SK-N-SH treated with all-trans-retinoic acid at 6 μM for 48 hours (cell line): Measurements from ENCODE around the gene TMED10.

Experiments
- ATAC-seq: fragments of 200-7000 bp; cut with Tn5 transposase; 3 replicates; pipeline ENCODE4 v1.9.1; 2020; ENCODE audit warnings: mild to moderate bottlenecking, moderate library complexity
- ARNTL ChIP-seq: fragments of 450-650 bp; formaldehyde crosslinking; IDR thresholded peaks from 2 replicates; pipeline ENCODE4 v1.5.0; 2020; ENCODE audit warnings: low read depth, mild to moderate bottlenecking, moderate library complexity, borderline replicate concordance
- BACH2 ChIP-seq: fragments of 250-450 bp; sonication (Bioruptor Pico); IDR thresholded peaks from 2 replicates; pipeline ENCODE4 v1.9.0; 2021; ENCODE audit warnings: mild to moderate bottlenecking, borderline replicate concordance
- CSDC2 ChIP-seq: fragments of 250-450 bp; sonication (Bioruptor Pico); IDR thresholded peaks from 2 replicates; pipeline ENCODE4 v1.5.0; 2020; ENCODE audit warnings: mild to moderate bottlenecking, moderate library complexity
- ESRRG ChIP-seq: fragments of 250-450 bp; sonication (Bioruptor Pico); IDR thresholded peaks from 2 replicates; pipeline ENCODE4 v1.6.1; 2021; ENCODE audit warnings: mild to moderate bottlenecking
- GLIS3 ChIP-seq: fragments of 250-450 bp; sonication (Bioruptor Pico); IDR thresholded peaks from 2 replicates; pipeline ENCODE4 v1.5.0; 2020; ENCODE audit warnings: mild to moderate bottlenecking, moderate library complexity
- OSR1 ChIP-seq: fragments of 250-450 bp; sonication (Bioruptor Pico); IDR thresholded peaks from 2 replicates; pipeline ENCODE4 v1.8.0; 2022; ENCODE audit warnings: moderate library complexity, mild to moderate bottlenecking, inconsistent platforms
- PPARA ChIP-seq: fragments of 250-450 bp; sonication (Bioruptor Pico); IDR thresholded peaks from 2 replicates; pipeline ENCODE4 v1.5.0; 2020; ENCODE audit warnings: mild to moderate bottlenecking, borderline replicate concordance
- RARB ChIP-seq: fragments of 250-450 bp; sonication (Bioruptor Pico); IDR thresholded peaks from 2 replicates; pipeline ENCODE4 v1.8.0; 2021; ENCODE audit warnings: mild to moderate bottlenecking, moderate library complexity
- SNAI2 ChIP-seq: fragments of 250-450 bp; sonication (Bioruptor Pico); IDR thresholded peaks from 2 replicates; pipeline ENCODE4 v1.5.0; 2020; ENCODE audit warnings: mild to moderate bottlenecking, moderate library complexity
- TCF4 ChIP-seq: fragments of 250-450 bp; sonication (Bioruptor Pico); IDR thresholded peaks from 2 replicates; pipeline ENCODE4 v1.8.0; 2021; ENCODE audit warnings: mild to moderate bottlenecking, moderate library complexity, borderline replicate concordance
- TOX ChIP-seq: fragments of 250-450 bp; sonication (Bioruptor Pico); IDR thresholded peaks from 2 replicates; pipeline ENCODE4 v1.8.0; 2021; ENCODE audit warnings: mild to moderate bottlenecking, moderate library complexity, borderline replicate concordance
- ZC3H10 ChIP-seq: fragments of 250-450 bp; sonication (Bioruptor Pico); IDR thresholded peaks from 2 replicates; pipeline ENCODE4 v1.5.1; 2021; ENCODE audit warnings: mild to moderate bottlenecking, moderate library complexity
- ZFP3 ChIP-seq: fragments of 250-450 bp; sonication (Bioruptor Pico); IDR thresholded peaks from 2 replicates; pipeline ENCODE4 v1.5.0; 2020; ENCODE audit warnings: mild to moderate bottlenecking, moderate library complexity
- ZFP30 ChIP-seq: fragments of 450-650 bp; formaldehyde crosslinking; IDR thresholded peaks from 2 replicates; pipeline ENCODE4 v1.5.0; 2022; ENCODE audit warnings: mild to moderate bottlenecking, moderate library complexity
- ZNF70 ChIP-seq: fragments of 450-650 bp; formaldehyde crosslinking; IDR thresholded peaks from 2 replicates; pipeline ENCODE4 v1.5.0; 2020; ENCODE audit warnings: mild to moderate bottlenecking, moderate library complexity
- ZNF8 ChIP-seq: fragments of 450-650 bp; formaldehyde crosslinking; IDR thresholded peaks from 2 replicates; pipeline ENCODE4 v1.5.0; 2020; ENCODE audit warnings: mild to moderate bottlenecking, moderate library complexity
- TF ChIP-seq, protein P1 (sequence below): fragments of 250-450 bp; sonication (Bioruptor Pico); IDR thresholded peaks from 2 replicates; pipeline ENCODE4 v1.5.0; 2020; ENCODE audit warnings: mild to moderate bottlenecking, moderate library complexity
- TF ChIP-seq, protein P2 (sequence below): fragments of 250-450 bp; sonication (Bioruptor Pico); IDR thresholded peaks from 2 replicates; pipeline ENCODE4 v1.5.1; 2021; ENCODE audit warnings: mild to moderate bottlenecking, moderate library complexity
- TF ChIP-seq, protein P3 (sequence below): fragments of 250-450 bp; sonication (Bioruptor Pico); IDR thresholded peaks from 2 replicates; pipeline ENCODE4 v1.8.0; 2020; ENCODE audit warnings: mild to moderate bottlenecking, moderate library complexity, borderline replicate concordance
- TF ChIP-seq, protein P4 (sequence below): fragments of 250-450 bp; sonication (Bioruptor Pico); IDR thresholded peaks from 2 replicates; pipeline ENCODE4 v1.8.0; 2021; ENCODE audit warnings: low read depth, mild to moderate bottlenecking, moderate library complexity, borderline replicate concordance
- TF ChIP-seq, protein P5 (sequence below): fragments of 250-450 bp; sonication (Bioruptor Pico); IDR thresholded peaks from 2 replicates; pipeline ENCODE4 v1.5.1; 2020; ENCODE audit warnings: low read depth, mild to moderate bottlenecking, moderate library complexity

Gene TMED10

DNA sequence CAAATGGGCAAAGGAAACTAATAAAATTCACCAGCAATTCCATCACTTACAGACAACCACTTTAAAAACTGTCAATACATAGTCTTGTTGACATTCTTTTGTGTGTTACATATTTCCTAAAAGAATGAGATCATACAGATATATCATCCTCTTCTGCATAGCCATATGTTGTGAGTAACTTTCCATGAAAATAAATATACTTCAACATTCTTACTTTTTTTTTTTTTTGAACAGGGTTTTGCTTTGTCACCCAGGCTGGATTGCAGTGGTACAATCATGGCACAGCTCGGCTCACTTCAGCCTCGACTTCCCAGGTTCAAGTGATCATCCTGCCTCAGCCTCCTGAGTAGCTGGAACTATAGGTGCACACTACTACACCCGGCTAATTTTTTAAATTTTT is 86.1 kb downstream of the TMED10 start:
- no peak for ATAC-seq
- TF ChIP-seq TCF4 (CRISPR knock-in tag) (no peak), OSR1 (no peak), ZNF70 (CRISPR knock-in tag) (no peak), BACH2 (CRISPR knock-in tag) (no peak)
- TF ChIP-seq, protein P1, sequence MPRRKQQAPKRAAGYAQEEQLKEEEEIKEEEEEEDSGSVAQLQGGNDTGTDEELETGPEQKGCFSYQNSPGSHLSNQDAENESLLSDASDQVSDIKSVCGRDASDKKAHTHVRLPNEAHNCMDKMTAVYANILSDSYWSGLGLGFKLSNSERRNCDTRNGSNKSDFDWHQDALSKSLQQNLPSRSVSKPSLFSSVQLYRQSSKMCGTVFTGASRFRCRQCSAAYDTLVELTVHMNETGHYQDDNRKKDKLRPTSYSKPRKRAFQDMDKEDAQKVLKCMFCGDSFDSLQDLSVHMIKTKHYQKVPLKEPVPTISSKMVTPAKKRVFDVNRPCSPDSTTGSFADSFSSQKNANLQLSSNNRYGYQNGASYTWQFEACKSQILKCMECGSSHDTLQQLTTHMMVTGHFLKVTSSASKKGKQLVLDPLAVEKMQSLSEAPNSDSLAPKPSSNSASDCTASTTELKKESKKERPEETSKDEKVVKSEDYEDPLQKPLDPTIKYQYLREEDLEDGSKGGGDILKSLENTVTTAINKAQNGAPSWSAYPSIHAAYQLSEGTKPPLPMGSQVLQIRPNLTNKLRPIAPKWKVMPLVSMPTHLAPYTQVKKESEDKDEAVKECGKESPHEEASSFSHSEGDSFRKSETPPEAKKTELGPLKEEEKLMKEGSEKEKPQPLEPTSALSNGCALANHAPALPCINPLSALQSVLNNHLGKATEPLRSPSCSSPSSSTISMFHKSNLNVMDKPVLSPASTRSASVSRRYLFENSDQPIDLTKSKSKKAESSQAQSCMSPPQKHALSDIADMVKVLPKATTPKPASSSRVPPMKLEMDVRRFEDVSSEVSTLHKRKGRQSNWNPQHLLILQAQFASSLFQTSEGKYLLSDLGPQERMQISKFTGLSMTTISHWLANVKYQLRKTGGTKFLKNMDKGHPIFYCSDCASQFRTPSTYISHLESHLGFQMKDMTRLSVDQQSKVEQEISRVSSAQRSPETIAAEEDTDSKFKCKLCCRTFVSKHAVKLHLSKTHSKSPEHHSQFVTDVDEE (CRISPR knock-in tag), result no peak

DNA sequence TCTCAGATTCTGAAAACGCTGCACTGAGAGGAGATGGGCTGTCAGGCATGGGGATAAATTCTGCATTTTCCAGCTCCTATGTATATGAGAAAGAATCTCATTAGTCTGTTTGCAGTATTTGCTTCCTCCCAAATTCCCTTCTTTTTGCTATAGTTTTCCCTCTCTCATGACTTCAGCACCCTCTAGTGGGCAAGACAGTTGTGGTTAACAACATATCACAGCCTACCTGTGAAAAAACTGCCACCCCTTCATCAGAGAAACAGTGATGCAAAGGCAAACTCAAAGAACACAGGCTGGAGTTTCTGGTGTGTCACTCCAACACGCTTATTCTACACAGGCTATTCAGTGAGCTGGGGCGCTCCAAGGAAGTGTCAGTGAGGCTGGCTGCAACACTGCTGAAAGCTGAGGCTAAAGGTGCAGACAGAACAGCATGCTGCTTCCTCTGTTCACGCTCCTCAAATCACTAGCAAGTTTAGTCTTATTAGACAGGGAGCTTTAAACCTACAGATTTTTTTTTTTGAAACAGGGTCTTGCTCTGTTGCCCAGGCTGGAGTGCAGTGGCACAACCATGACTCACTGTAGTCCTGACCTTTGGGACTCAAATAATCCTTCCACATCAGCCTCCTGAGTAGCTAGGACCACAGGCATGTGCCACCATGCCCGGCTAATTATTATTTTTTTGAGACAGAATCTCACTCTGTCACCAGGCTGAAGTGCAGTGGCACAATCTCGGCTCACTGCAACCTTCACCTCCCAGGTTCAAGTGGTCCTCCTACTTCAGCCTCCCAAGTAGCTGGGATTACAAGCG is 87.6 kb downstream of the TMED10 start:
- peak; percentile 91 for ATAC-seq

DNA sequence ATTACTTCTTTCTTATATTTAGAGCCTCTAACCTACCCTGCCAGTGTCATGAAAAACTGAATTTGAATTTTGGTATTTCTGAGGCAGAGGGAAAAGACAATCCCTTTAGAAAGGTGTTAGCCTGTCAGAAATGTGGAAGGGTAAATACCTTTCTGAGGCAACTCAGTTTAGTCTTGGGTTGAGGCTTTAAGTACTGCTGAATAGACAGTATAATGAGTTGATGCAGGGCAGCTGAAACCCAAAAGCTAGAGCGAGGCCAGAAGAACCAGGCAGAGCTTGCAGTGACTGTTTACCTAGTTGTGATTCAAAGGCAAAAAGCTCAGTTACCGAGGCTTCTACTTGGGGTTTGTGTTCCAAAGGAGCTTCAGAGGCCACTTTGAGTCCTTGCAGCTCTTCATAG is 88.3 kb downstream of the TMED10 start:
- no peak; the same call in 1 of the 3 replicates for ATAC-seq
- TF ChIP-seq SNAI2 (CRISPR knock-in tag) (no peak), ARNTL (CRISPR knock-in tag) (no peak), ZFP30 (CRISPR knock-in tag) (no peak)
- TF ChIP-seq, protein P1 (CRISPR knock-in tag), result no peak
- TF ChIP-seq, protein P2, sequence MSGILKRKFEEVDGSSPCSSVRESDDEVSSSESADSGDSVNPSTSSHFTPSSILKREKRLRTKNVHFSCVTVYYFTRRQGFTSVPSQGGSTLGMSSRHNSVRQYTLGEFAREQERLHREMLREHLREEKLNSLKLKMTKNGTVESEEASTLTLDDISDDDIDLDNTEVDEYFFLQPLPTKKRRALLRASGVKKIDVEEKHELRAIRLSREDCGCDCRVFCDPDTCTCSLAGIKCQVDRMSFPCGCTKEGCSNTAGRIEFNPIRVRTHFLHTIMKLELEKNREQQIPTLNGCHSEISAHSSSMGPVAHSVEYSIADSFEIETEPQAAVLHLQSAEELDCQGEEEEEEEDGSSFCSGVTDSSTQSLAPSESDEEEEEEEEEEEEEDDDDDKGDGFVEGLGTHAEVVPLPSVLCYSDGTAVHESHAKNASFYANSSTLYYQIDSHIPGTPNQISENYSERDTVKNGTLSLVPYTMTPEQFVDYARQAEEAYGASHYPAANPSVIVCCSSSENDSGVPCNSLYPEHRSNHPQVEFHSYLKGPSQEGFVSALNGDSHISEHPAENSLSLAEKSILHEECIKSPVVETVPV (CRISPR knock-in tag), result no peak
- TF ChIP-seq, protein P3, sequence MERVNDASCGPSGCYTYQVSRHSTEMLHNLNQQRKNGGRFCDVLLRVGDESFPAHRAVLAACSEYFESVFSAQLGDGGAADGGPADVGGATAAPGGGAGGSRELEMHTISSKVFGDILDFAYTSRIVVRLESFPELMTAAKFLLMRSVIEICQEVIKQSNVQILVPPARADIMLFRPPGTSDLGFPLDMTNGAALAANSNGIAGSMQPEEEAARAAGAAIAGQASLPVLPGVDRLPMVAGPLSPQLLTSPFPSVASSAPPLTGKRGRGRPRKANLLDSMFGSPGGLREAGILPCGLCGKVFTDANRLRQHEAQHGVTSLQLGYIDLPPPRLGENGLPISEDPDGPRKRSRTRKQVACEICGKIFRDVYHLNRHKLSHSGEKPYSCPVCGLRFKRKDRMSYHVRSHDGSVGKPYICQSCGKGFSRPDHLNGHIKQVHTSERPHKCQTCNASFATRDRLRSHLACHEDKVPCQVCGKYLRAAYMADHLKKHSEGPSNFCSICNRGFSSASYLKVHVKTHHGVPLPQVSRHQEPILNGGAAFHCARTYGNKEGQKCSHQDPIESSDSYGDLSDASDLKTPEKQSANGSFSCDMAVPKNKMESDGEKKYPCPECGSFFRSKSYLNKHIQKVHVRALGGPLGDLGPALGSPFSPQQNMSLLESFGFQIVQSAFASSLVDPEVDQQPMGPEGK (CRISPR knock-in tag), result no peak

More for the DNA sequence above, 87.6 kb downstream of the TMED10 start:
- TF ChIP-seq, protein P4, sequence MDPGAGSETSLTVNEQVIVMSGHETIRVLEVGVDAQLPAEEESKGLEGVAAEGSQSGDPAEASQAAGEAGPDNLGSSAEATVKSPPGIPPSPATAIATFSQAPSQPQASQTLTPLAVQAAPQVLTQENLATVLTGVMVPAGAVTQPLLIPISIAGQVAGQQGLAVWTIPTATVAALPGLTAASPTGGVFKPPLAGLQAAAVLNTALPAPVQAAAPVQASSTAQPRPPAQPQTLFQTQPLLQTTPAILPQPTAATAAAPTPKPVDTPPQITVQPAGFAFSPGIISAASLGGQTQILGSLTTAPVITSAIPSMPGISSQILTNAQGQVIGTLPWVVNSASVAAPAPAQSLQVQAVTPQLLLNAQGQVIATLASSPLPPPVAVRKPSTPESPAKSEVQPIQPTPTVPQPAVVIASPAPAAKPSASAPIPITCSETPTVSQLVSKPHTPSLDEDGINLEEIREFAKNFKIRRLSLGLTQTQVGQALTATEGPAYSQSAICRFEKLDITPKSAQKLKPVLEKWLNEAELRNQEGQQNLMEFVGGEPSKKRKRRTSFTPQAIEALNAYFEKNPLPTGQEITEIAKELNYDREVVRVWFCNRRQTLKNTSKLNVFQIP (CRISPR knock-in tag), result no peak
- TF ChIP-seq PPARA (CRISPR knock-in tag) (no peak), ZNF8 (no peak), ESRRG (no peak), BACH2 (CRISPR knock-in tag) (no peak), TOX (CRISPR knock-in tag) (no peak), ZFP3 (CRISPR knock-in tag) (no peak), RARB (CRISPR knock-in tag) (no peak), GLIS3 (CRISPR knock-in tag) (no peak), ZC3H10 (CRISPR knock-in tag) (no peak), SNAI2 (CRISPR knock-in tag) (no peak), ARNTL (CRISPR knock-in tag) (no peak), CSDC2 (no peak), TCF4 (CRISPR knock-in tag) (no peak), ZNF70 (CRISPR knock-in tag) (no peak)
- TF ChIP-seq, protein P5, sequence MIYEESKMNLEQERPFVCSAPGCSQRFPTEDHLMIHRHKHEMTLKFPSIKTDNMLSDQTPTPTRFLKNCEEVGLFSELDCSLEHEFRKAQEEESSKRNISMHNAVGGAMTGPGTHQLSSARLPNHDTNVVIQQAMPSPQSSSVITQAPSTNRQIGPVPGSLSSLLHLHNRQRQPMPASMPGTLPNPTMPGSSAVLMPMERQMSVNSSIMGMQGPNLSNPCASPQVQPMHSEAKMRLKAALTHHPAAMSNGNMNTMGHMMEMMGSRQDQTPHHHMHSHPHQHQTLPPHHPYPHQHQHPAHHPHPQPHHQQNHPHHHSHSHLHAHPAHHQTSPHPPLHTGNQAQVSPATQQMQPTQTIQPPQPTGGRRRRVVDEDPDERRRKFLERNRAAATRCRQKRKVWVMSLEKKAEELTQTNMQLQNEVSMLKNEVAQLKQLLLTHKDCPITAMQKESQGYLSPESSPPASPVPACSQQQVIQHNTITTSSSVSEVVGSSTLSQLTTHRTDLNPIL, result no peak
- TF ChIP-seq, protein P2 (CRISPR knock-in tag), result no peak
- TF ChIP-seq, protein P3 (CRISPR knock-in tag), result no peak
